Cardiac muscle cell (in vitro differentiated cells and primary cell): Measurements from ENCODE around the gene MACROD2. TPM values are rescaled to one million over a fixed set of nuclear protein-coding genes. Genes with fewer than 3 reads are reported as not detected.

Source experiments
- DNase-seq, 2 donors: peaks; one replicate each; pipeline versions ENCODE4 v3.0.0 to v3.0.0-alpha.2; 2010 to 2017; ENCODE audit warnings: low read depth in 1 of 2, low spot score in 1 of 2
- H3K27ac ChIP-seq: fragments of 200-600 bp; sonication (generic); 2 replicates; pipeline ENCODE4 v1.5.1; 2016
- H3K27me3 ChIP-seq: fragments of 200-600 bp; sonication (generic); 2 replicates; pipeline ENCODE4 v1.6.0; 2016; ENCODE audit warnings: control low read depth
- H3K36me3 ChIP-seq: fragments of 200-600 bp; sonication (generic); 2 replicates; pipeline ENCODE4 v1.5.1; 2016; ENCODE audit warnings: control low read depth
- H3K4me1 ChIP-seq: fragments of 200-600 bp; sonication (generic); 2 replicates; pipeline ENCODE4 v1.8.1; 2017; ENCODE audit warnings: low read depth, mild to moderate bottlenecking, mixed run types
- H3K4me3 ChIP-seq: fragments of 200-600 bp; sonication (generic); 2 replicates; pipeline ENCODE4 v1.5.1; 2016; ENCODE audit warnings: mild to moderate bottlenecking
- H3K9me3 ChIP-seq: fragments of 200-600 bp; sonication (generic); 2 replicates; pipeline ENCODE4 v1.5.1; 2017; ENCODE audit warnings: low read depth, mild to moderate bottlenecking, control low read depth
- CTCF ChIP-seq: IDR thresholded peaks from 2 replicates; pipeline ENCODE4 v1.5.1; 2012; ENCODE audit warnings: low read depth, mild to moderate bottlenecking, low read length
- polyA plus RNA-seq: library from polyadenylated mRNA; unstranded; fragments of >200 nt; fragmentation: Nextera tagmentation; extraction: Ambion mirVana; gene quantifications from 2 replicates; pipeline ENCODE4 v1.2.1, GENCODE V29; 2016
- total RNA-seq: library from RNA; depleted of rRNA; stranded (reverse); fragments of >200 nt; gene quantifications from 2 replicates; pipeline ENCODE4 v1.2.3, GENCODE V29; 2016

MACROD2 gene
- total and polyA plus RNA-seq, 2 experiments from 2014 or later = 9.3 to 14.4 TPM

DNA sequence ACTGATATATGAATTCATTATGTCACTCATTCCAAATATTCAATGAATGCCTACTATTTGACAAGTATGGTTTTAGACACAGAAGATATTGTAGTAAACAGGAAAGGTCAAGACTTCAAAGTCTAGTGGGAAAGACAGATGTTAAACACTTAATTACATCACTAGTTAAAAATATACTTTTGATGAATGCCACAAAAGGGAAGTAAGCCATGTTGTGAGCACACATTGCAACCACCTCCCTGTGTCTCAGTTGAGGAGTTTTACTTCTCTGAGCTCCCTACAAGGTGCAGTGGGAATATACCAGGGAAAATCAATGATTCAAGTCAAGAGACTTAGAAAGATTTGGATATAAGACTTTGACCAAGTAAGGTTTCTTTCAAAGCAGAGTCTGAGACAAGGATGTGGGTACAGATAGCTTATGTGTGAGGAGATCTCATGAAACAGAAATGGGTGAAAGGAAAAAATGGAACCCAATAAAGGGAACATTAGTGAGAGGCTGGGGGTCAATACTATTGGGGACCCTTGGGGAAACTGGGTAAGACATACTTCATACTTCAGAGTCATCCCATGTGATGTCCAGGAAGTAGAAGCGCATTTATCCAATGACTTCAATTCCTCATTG, 2074.2 kb downstream of the MACROD2 start:
- Histone ChIP-seq H3K27me3 (no peaks in the 10 kb centered on the region), H3K4me1 (peaks cover 18% of the 10 kb centered on the region), H3K36me3 (no peaks in the 10 kb centered on the region), H3K27ac (no peak overlapping the region), H3K4me3 (no peak overlapping the region), H3K9me3 (no peaks in the 10 kb centered on the region)
- DNase-seq = no peak
- TF ChIP-seq CTCF = no peak

DNA sequence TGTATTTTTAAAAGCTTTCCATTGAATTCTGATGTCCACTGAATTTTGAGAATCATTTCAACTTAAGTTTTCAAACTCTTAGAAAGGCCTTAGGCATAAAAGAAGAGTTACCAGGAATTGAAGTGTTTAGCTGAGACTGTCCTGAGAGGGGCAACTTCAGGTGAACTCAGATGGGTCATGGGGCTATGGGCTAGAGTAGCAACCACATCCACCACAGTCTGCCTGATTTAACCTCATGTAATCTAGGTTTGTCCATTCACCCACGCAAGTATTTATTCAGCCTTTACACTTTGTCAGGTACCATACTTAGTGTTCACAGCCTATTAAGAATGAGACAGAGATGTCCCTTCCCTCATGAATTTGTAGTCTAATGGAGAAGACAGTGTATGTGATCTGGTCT, 2076.9 kb downstream of the MACROD2 start:
- no peak overlapping the region for H3K27ac ChIP-seq
- no peaks in the 10 kb centered on the region for H3K4me1 ChIP-seq
- no peak overlapping the region for H3K4me3 ChIP-seq
- no peak for DNase-seq
- H3K9me3 ChIP-seq = no peaks in the 10 kb centered on the region
- H3K36me3 ChIP-seq = no peaks in the 10 kb centered on the region
- TF ChIP-seq CTCF = no peak
- H3K27me3 ChIP-seq = no peaks in the 10 kb centered on the region

DNA sequence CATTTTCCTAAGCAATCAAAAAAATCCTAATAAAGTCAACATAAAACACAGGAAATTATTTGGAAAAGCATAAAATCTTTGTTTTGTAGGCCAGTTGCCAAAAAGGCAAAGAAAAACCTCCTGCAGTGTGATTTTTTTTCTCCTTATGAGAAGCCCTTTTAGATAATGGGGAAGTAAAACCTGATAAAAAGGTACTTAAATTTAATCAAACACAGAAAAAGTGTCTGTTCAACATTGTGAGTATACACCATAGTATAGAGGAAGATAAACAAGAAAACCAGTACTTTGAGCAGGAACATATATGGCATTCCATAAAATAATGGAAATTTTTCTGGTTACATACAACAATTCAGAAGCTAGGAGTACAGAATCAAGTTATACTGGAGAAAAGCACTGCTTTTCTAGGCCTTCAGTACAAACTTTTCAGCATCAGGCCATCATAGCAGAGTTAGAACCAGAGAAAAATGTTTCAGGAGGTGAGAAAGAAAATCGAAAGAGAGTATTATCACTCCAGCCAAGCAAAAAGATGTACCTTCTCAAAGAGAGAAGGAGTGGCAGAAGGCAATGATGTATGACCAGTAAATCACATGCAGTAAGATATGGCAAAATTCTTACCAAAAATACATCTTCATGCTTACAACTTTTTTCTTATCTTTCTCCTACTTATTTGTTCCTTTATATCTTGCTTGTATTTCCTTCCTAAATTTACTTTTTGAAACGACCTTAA, 2083.0 kb downstream of the MACROD2 start:
- H3K4me1 ChIP-seq = no peaks in the 10 kb centered on the region
- no peaks in the 10 kb centered on the region for H3K27me3 ChIP-seq
- DNase-seq = no peak
- no peaks in the 10 kb centered on the region for H3K9me3 ChIP-seq
- H3K4me3 ChIP-seq = no peak overlapping the region
- no peaks in the 10 kb centered on the region for H3K36me3 ChIP-seq
- H3K27ac ChIP-seq = no peak overlapping the region
- no peak for TF ChIP-seq CTCF

DNA sequence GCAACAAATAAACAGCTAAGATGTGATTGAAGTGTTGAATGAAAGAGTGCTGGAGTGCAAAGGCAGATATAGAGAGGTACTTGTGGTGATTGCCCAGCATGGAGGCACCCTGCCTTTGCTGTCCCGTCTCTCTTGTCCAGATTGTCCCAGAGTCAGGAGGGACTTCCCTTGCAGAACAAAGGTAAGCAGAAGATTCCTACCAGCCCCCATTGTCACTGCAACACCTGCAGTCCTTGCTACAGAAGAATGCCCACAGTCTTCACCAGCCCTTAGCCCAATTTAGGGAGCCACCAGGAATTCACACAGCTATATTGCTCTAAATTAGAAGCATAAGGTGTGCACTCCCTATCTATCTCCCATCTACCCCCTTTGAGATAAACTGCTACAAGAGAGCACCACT, 2086.1 kb downstream of the MACROD2 start:
- Histone ChIP-seq H3K9me3 (no peaks in the 10 kb centered on the region), H3K4me1 (no peaks in the 10 kb centered on the region), H3K27ac (no peak overlapping the region), H3K27me3 (no peaks in the 10 kb centered on the region), H3K4me3 (no peak overlapping the region), H3K36me3 (no peaks in the 10 kb centered on the region)
- TF ChIP-seq CTCF = no peak
- no peak for DNase-seq

- DNase-seq = no peak
- Histone ChIP-seq H3K9me3 (no peaks in the 10 kb centered on the region), H3K36me3 (no peaks in the 10 kb centered on the region), H3K4me1 (no peaks in the 10 kb centered on the region), H3K4me3 (no peak overlapping the region), H3K27me3 (no peaks in the 10 kb centered on the region), H3K27ac (no peak overlapping the region)
- no peak for TF ChIP-seq CTCF
These were observed 2086.8 kb downstream of the MACROD2 start for GRCh38 chr20:16082051-16082550.
